Fibroblast of villous mesenchyme (primary cell): ENCODE data around the gene SH3RF3. TPM values are rescaled to one million over a fixed set of nuclear protein-coding genes. Genes with fewer than 3 reads are reported as not detected.
A peak's percentile ranks its signal among the peaks of the same experiment; 100 is the strongest.

ENCODE experiments used
- DNase-seq: peaks from one replicate; pipeline ENCODE4 v3.0.0-alpha.2; 2010; ENCODE audit warnings: low read depth
- H3K4me3 ChIP-seq: 2 replicates; pipeline ENCODE4 v1.5.1; 2011; ENCODE audit warnings: low read depth, mild to moderate bottlenecking, low read length
- CTCF ChIP-seq: IDR thresholded peaks from 2 replicates; pipeline ENCODE4 v1.5.1; 2012; ENCODE audit warnings: low read depth, mild to moderate bottlenecking, low read length; ENCODE audit not compliant: insufficient read depth
- total RNA-seq: library from RNA; depleted of rRNA; stranded (reverse); fragments of >200 nt; gene quantifications from 2 replicates; pipeline ENCODE4 v1.2.3, GENCODE V29; 2012

Gene SH3RF3
- total RNA-seq, 1 donor: 13.4 TPM

GRCh38 chr2:109513749-109514588 lies 385.0 kb downstream of the SH3RF3 start:
- no peak for TF ChIP-seq CTCF
- H3K4me3 ChIP-seq: no peak overlapping the region
- peak; percentile 96 for DNase-seq

GRCh38 chr2:109514857-109515256 lies 385.9 kb downstream of the SH3RF3 start:
- H3K4me3 ChIP-seq: no peak overlapping the region
- no peak for DNase-seq
- no peak for TF ChIP-seq CTCF

- H3K4me3 ChIP-seq: no peak overlapping the region
- peak; percentile 84 for TF ChIP-seq CTCF
- peak; percentile 48 for DNase-seq
These were observed 387.6 kb downstream of the SH3RF3 start for GRCh38 chr2:109516445-109517117.

- no peak overlapping the region for H3K4me3 ChIP-seq
- no peak for TF ChIP-seq CTCF
- no peak for DNase-seq
These were observed 388.3 kb downstream of the SH3RF3 start for GRCh38 chr2:109517118-109517889.

GRCh38 chr2:109519513-109519912 lies 390.5 kb downstream of the SH3RF3 start:
- no peak for TF ChIP-seq CTCF
- DNase-seq: no peak
- H3K4me3 ChIP-seq: no peak overlapping the region

GRCh38 chr2:109521233-109522062 lies 392.4 kb downstream of the SH3RF3 start:
- TF ChIP-seq CTCF: no peak
- H3K4me3 ChIP-seq: no peak overlapping the region
- no peak for DNase-seq
